ENCODE results near the gene NRIP1.

The NRIP1 gene

GRCh38 chr21:14975136-14975919 is 89.5 kb downstream of the NRIP1 start:
- DNase-seq (ENCODE audit: low read depth): no peak
- TF ChIP-seq, protein P1, sequence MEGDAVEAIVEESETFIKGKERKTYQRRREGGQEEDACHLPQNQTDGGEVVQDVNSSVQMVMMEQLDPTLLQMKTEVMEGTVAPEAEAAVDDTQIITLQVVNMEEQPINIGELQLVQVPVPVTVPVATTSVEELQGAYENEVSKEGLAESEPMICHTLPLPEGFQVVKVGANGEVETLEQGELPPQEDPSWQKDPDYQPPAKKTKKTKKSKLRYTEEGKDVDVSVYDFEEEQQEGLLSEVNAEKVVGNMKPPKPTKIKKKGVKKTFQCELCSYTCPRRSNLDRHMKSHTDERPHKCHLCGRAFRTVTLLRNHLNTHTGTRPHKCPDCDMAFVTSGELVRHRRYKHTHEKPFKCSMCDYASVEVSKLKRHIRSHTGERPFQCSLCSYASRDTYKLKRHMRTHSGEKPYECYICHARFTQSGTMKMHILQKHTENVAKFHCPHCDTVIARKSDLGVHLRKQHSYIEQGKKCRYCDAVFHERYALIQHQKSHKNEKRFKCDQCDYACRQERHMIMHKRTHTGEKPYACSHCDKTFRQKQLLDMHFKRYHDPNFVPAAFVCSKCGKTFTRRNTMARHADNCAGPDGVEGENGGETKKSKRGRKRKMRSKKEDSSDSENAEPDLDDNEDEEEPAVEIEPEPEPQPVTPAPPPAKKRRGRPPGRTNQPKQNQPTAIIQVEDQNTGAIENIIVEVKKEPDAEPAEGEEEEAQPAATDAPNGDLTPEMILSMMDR (IDR thresholded peaks at IDR 0.05; ENCODE audit: insufficient read depth, low read depth, low read length, missing control alignments): no peak
- no peak overlapping the region for H3K4me3 ChIP-seq (ENCODE audit: low read length)

- no peak overlapping the region for H3K4me3 ChIP-seq (ENCODE audit: low read length)
- TF ChIP-seq, protein P1 (IDR thresholded peaks at IDR 0.05; ENCODE audit: insufficient read depth, low read depth, low read length, missing control alignments): no peak
- DNase-seq (ENCODE audit: low read depth): no peak
These were observed 92.1 kb downstream of the NRIP1 start for GRCh38 chr21:14972678-14973077.

DNA sequence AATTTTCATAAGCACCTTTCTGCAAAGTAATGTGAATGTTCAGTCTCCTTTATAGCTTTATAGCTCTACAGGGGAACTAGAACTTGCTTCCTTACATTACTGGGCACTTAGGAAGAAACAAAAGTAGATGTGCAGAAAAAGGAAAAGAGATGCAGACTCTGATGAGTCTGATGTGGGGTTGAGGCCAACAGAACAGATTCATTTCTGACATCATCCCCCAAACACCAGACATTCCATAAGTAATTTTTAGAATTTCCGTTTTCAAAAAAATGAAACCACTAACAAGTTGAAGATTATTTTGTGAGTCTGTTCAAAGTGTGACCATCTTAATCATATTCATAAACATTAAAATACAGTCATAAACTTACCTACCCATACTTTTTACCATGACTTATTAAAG is 96.0 kb downstream of the NRIP1 start:
- H3K4me3 ChIP-seq (ENCODE audit: low read length): no peak overlapping the region
- no peak for DNase-seq (ENCODE audit: low read depth)
- TF ChIP-seq, protein P1 (IDR thresholded peaks at IDR 0.05; ENCODE audit: insufficient read depth, low read depth, low read length, missing control alignments): no peak

- DNase-seq (ENCODE audit: low read depth): peak; percentile 64
- TF ChIP-seq, protein P1 (IDR thresholded peaks at IDR 0.05; ENCODE audit: insufficient read depth, low read depth, low read length, missing control alignments): no peak
- no peak overlapping the region for H3K4me3 ChIP-seq (ENCODE audit: low read length)
These were observed 96.8 kb downstream of the NRIP1 start for GRCh38 chr21:14968029-14968428.

GRCh38 chr21:14964621-14965020 is 100.2 kb downstream of the NRIP1 start:
- TF ChIP-seq, protein P1 (IDR thresholded peaks at IDR 0.05; ENCODE audit: insufficient read depth, low read depth, low read length, missing control alignments): no peak
- DNase-seq (ENCODE audit: low read depth): no peak
- no peak overlapping the region for H3K4me3 ChIP-seq (ENCODE audit: low read length)

DNA sequence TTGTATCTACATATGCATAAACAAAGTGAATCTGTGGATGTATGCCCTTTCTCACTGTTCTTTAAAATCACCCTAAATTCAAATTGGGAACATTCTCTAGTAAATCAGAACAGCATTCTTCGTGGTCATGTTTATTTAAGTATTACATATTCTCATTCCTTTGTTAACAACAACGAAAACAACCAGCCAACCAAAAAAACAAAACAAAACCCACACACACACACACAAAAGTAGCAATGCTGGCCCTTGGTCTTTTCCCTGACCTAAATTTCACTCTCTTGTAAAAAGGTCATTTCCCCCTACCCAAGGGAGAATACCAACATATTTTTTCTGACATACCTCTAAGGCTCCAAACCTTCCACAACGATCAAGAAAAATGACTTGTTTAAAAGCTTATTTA is 102.6 kb downstream of the NRIP1 start:
- DNase-seq (ENCODE audit: low read depth): no peak
- H3K4me3 ChIP-seq (ENCODE audit: low read length): no peak overlapping the region
- TF ChIP-seq, protein P1 (IDR thresholded peaks at IDR 0.05; ENCODE audit: insufficient read depth, low read depth, low read length, missing control alignments): no peak

DNA sequence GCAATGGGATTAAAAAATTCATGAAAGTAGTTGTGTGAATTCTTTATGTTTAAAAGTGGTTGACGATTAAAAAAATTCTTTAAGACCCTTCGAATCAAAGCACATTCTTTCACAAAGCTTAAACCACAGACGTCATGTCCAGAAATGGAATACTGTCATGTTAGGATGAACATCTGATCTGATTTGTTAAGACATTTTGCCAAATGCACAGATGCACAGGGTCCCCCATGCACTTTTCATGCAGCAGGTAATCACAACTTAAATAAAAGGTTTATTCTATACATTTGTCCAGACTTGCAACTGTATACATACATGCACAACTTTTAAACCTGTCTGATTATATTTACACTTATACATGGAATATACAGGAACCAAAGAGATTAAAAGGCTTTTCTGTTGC is 103.3 kb downstream of the NRIP1 start:
- no peak for DNase-seq (ENCODE audit: low read depth)
- TF ChIP-seq, protein P1 (IDR thresholded peaks at IDR 0.05; ENCODE audit: insufficient read depth, low read depth, low read length, missing control alignments): no peak

More for the DNA sequence above, 103.3 kb downstream of the NRIP1 start:
- H3K4me3 ChIP-seq (ENCODE audit: low read length): no peak overlapping the region
